Right lung (tissue), 5 donors: ENCODE results near the gene SSU72. TPM values are rescaled to one million over a fixed set of nuclear protein-coding genes. Genes with fewer than 3 reads are reported as not detected.
"Not testable (repeated sequence)": the region's sequence is repeated elsewhere in the genome, so short reads cannot be mapped to it uniquely, and the experiment has no call there.

Source experiments
- DNase-seq, 2 donors: peaks; one replicate each; pipeline ENCODE4 v3.0.0-alpha.2; 2013
- polyA plus RNA-seq, 5 donors: library from polyadenylated mRNA; unstranded; fragments of 120-200 nt; gene quantifications; one replicate each; pipeline versions ENCODE4 v1.2.1 to v1.2.3, GENCODE V29; 2013; ENCODE audit warnings: inconsistent platforms in 1 of 5, low replicate concordance in 1 of 5; ENCODE audit not compliant: insufficient read length in 5 of 5, insufficient read depth in 1 of 5

SSU72 gene
- polyA plus RNA-seq, 5 donors = 61.9 to 99.7 (median 71.7) TPM

GRCh38 chr1:1562556-1563195 is 12.0 kb downstream of the SSU72 start:
- no peak for DNase-seq

GRCh38 chr1:1561801-1562470 is 12.7 kb downstream of the SSU72 start:
- no peak for DNase-seq

GRCh38 chr1:1560178-1560577 is 14.5 kb downstream of the SSU72 start:
- DNase-seq = no peak

GRCh38 chr1:1559066-1559465 is 15.6 kb downstream of the SSU72 start:
- no peak for DNase-seq

- no peak for DNase-seq
These were observed 16.1 kb downstream of the SSU72 start for GRCh38 chr1:1558591-1558990.

- not testable (repeated sequence) for DNase-seq
These were observed 17.0 kb downstream of the SSU72 start for GRCh38 chr1:1557688-1558087.

GRCh38 chr1:1556961-1557360 is 17.7 kb downstream of the SSU72 start:
- DNase-seq = not testable (repeated sequence)

- no peak for DNase-seq
These were observed 18.2 kb downstream of the SSU72 start for GRCh38 chr1:1556505-1556904.

GRCh38 chr1:1554926-1555915 is 19.4 kb downstream of the SSU72 start:
- DNase-seq = no peak

GRCh38 chr1:1554550-1554925 is 20.1 kb downstream of the SSU72 start:
- no peak for DNase-seq

- no peak for DNase-seq
These were observed 20.7 kb downstream of the SSU72 start for GRCh38 chr1:1553821-1554494.

- DNase-seq = no peak
These were observed 22.4 kb downstream of the SSU72 start for GRCh38 chr1:1552263-1552639.

- no peak for DNase-seq
These were observed 23.0 kb downstream of the SSU72 start for GRCh38 chr1:1551524-1552262.

GRCh38 chr1:1550591-1551432 is 23.9 kb downstream of the SSU72 start:
- no peak for DNase-seq

GRCh38 chr1:1550087-1550486 is 24.6 kb downstream of the SSU72 start:
- no peak for DNase-seq

- DNase-seq = no peak
These were observed 26.1 kb downstream of the SSU72 start for GRCh38 chr1:1548591-1548990.

GRCh38 chr1:1547476-1547875 is 27.2 kb downstream of the SSU72 start:
- DNase-seq = no peak

- no peak for DNase-seq
These were observed 27.7 kb downstream of the SSU72 start for GRCh38 chr1:1547011-1547410.

GRCh38 chr1:1545946-1546737 is 28.5 kb downstream of the SSU72 start:
- no peak for DNase-seq
